Bronchial epithelial cell (primary cell): ENCODE results near the gene ADAMTS16. TPM values are rescaled to one million over a fixed set of nuclear protein-coding genes. Genes with fewer than 3 reads are reported as not detected.

Experiments used
- DNase-seq: peaks from one replicate; pipeline ENCODE4 v3.0.0-alpha.2; 2010; ENCODE audit warnings: low read depth
- FAIRE-seq: peaks from 2 replicates; lab custom pipeline; 2011; peaks lifted over from hg19 to GRCh38; lab: Jason Lieb, UNC
- H3K27me3 ChIP-seq: 2 replicates; pipeline ENCODE4 v1.5.1; 2011; ENCODE audit warnings: low read length; ENCODE audit not compliant: control insufficient read depth, insufficient read depth
- H3K36me3 ChIP-seq: 2 replicates; pipeline ENCODE4 v1.5.1; 2011; ENCODE audit warnings: low read length; ENCODE audit not compliant: control insufficient read depth, insufficient read depth
- H3K4me3 ChIP-seq: 2 replicates; pipeline ENCODE4 v1.5.1; 2011; ENCODE audit warnings: mild to moderate bottlenecking, low read depth, low read length, control low read depth
- CTCF ChIP-seq: IDR thresholded peaks from 2 replicates; pipeline ENCODE4 v1.5.1; 2011; ENCODE audit warnings: mild to moderate bottlenecking, moderate library complexity, low read length, control low read depth, inconsistent platforms; ENCODE audit not compliant: insufficient read depth, severe bottlenecking
- total RNA-seq: library from RNA; depleted of rRNA; stranded (reverse); fragments of >200 nt; gene quantifications from 2 replicates; pipeline ENCODE4 v1.2.1, GENCODE V29; 2014

The ADAMTS16 gene
- total RNA-seq, 1 donor from 2014 or later: not detected

GRCh38 chr5:5178580-5178979 is 38.5 kb downstream of the ADAMTS16 start:
- H3K36me3 ChIP-seq: no peaks in the 10 kb centered on the region
- DNase-seq: no peak
- no peak for FAIRE-seq
- H3K27me3 ChIP-seq: no peaks in the 10 kb centered on the region
- TF ChIP-seq CTCF: no peak
- H3K4me3 ChIP-seq: no peak overlapping the region

- no peaks in the 10 kb centered on the region for H3K27me3 ChIP-seq
- no peak overlapping the region for H3K4me3 ChIP-seq
- FAIRE-seq (no peak), DNase-seq (no peak)
- no peak for TF ChIP-seq CTCF
- no peaks in the 10 kb centered on the region for H3K36me3 ChIP-seq
Measured at GRCh38 chr5:5179079-5179478, 38.9 kb downstream of the ADAMTS16 start.

DNA sequence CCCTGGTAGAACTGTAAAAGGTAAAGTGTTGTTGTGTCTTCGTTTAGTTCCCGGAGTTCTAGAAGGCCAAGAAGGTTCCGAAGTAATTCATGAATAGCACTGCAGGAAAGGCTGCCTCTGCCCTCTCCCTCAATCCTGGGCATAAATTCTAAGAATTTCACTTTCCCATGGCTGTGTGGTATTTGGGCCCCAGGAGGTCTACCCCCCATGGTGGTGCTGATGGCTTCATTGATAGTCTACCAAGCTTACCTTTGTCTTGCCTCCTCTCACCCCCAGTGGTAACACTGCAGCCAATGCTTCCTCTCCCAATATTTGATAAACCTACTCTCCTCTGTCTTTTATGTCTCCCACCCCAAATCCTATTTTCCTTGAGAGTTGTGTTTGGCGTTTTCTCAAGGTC is 39.5 kb downstream of the ADAMTS16 start:
- no peak for DNase-seq
- H3K4me3 ChIP-seq: no peak overlapping the region
- no peak for TF ChIP-seq CTCF
- H3K27me3 ChIP-seq: no peaks in the 10 kb centered on the region
- no peak for FAIRE-seq
- no peaks in the 10 kb centered on the region for H3K36me3 ChIP-seq

DNA sequence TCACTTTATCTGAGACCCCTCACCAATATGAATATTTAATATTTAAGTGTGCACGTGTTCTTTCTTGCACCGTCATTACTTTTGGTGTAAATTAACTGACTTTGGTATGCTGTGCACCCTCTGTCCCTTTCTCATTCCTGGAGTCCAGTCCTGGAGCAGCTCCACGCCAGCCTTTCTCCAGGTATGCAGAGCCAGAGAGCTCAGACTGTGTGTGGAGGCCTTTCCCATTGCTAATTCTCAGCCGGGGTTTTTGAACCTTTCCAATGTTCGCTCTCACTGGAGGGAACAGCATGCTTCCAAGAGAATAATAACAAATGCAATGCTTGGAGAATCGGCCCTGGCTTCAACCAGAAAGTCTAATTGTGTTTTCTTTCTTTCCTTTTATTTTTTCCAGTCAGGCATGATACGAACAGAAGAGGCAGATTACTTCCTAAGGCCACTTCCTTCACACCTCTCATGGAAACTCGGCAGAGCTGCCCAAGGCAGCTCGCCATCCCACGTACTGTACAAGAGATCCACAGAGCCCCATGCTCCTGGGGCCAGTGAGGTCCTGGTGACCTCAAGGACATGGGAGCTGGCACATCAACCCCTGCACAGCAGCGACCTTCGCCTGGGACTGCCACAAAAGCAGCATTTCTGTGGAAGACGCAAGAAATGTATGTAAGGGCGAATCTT is 41.7 kb downstream of the ADAMTS16 start:
- no peak for DNase-seq
- H3K4me3 ChIP-seq: no peak overlapping the region
- H3K36me3 ChIP-seq: no peaks in the 10 kb centered on the region
- no peak for TF ChIP-seq CTCF
- no peaks in the 10 kb centered on the region for H3K27me3 ChIP-seq
- FAIRE-seq: no peak

DNA sequence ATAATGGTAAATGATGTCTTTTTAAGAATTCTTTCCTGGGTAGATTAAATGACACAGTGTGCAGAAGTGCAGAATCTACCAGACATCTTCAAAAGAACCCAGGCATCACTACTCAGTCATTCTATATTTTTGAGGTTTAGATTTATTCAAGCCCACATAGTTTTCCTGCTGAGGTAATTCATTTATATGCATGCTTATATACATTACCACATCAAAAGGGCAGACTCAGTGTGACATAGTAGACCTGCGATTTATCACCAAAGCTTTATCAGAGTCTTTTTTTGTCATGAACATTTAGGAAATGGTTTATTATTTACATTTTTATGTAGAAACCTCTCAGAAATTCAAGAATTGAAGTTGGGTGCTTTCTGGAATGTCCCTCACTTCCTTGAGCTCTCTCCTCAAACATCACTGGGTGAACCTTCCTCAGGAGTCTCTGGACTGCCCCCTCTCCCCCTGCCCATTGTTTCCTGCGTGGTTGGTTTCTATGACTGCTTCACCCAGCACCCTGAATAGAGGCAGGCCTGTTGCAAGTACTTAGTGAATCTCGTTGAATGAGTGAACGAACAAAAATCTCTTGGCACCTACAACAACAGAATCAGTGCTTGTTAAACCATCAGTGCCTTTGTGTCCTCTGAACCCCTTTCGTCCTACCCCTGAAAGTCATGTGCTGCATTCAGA is 42.5 kb downstream of the ADAMTS16 start:
- Histone ChIP-seq H3K36me3 (no peaks in the 10 kb centered on the region), H3K27me3 (no peaks in the 10 kb centered on the region), H3K4me3 (no peak overlapping the region)
- TF ChIP-seq CTCF: no peak
- DNase-seq (no peak), FAIRE-seq (no peak)

GRCh38 chr5:5183189-5183699 is 43.1 kb downstream of the ADAMTS16 start:
- no peak for TF ChIP-seq CTCF
- Histone ChIP-seq H3K27me3 (no peaks in the 10 kb centered on the region), H3K36me3 (no peaks in the 10 kb centered on the region), H3K4me3 (no peak overlapping the region)
- DNase-seq: no peak
- FAIRE-seq: no peak
